Measurements from ENCODE around the gene VRK2. TPM values are rescaled to one million over a fixed set of nuclear protein-coding genes. Genes with fewer than 3 reads are reported as not detected.
A peak's percentile ranks its signal among the peaks of the same experiment; 100 is the strongest.

Gene VRK2
- total and polyA plus RNA-seq, 2 experiments from 2014 or later, result 19.0 to 22.5 TPM

DNA sequence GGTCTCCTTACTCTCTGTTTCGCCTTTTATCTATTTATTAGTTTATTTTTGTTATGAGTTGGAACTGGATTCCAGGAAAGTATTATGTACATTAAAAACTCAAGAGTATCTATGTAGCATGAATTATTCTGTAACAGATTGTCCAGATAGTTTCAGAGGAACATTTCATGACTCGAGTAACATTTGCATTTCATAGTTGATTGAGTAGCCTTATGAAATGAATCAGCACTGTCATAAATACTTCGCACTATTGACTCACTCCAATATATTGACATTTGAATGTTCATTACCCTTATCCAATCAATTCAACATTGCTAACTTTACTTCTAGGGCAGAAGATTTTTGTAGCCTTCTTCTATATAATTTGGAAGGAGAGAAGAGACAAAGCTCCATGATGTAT lies 11.3 kb upstream of the VRK2 start (continued):
- TF ChIP-seq, protein P1, sequence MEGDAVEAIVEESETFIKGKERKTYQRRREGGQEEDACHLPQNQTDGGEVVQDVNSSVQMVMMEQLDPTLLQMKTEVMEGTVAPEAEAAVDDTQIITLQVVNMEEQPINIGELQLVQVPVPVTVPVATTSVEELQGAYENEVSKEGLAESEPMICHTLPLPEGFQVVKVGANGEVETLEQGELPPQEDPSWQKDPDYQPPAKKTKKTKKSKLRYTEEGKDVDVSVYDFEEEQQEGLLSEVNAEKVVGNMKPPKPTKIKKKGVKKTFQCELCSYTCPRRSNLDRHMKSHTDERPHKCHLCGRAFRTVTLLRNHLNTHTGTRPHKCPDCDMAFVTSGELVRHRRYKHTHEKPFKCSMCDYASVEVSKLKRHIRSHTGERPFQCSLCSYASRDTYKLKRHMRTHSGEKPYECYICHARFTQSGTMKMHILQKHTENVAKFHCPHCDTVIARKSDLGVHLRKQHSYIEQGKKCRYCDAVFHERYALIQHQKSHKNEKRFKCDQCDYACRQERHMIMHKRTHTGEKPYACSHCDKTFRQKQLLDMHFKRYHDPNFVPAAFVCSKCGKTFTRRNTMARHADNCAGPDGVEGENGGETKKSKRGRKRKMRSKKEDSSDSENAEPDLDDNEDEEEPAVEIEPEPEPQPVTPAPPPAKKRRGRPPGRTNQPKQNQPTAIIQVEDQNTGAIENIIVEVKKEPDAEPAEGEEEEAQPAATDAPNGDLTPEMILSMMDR (conservative IDR thresholded peaks at IDR 0.05; ENCODE audit: low read depth in 2 of 2), result no peak
- TF ChIP-seq ZNF331 (CRISPR knock-in tag; IDR thresholded peaks at IDR 0.05; ENCODE audit: low read depth), result no peak
- no peak for TF ChIP-seq STAT1 (IDR thresholded peaks at IDR 0.05; ENCODE audit: unreplicated experiment)
- TF ChIP-seq EZH2 (IDR thresholded peaks at IDR 0.05; ENCODE audit: low read depth, unreplicated experiment), result no peak
- TF ChIP-seq CREB1 (CRISPR knock-in tag; IDR thresholded peaks at IDR 0.05; ENCODE audit: low read depth), result no peak
- no peak for TF ChIP-seq POLR2AphosphoS5 (IDR thresholded peaks at IDR 0.05; ENCODE audit: low read depth)
- no peak for TF ChIP-seq NANOG (IDR thresholded peaks at IDR 0.05; ENCODE audit: borderline replicate concordance)
- TF ChIP-seq ZNF114 (CRISPR knock-in tag; IDR thresholded peaks at IDR 0.05), result no peak

DNA sequence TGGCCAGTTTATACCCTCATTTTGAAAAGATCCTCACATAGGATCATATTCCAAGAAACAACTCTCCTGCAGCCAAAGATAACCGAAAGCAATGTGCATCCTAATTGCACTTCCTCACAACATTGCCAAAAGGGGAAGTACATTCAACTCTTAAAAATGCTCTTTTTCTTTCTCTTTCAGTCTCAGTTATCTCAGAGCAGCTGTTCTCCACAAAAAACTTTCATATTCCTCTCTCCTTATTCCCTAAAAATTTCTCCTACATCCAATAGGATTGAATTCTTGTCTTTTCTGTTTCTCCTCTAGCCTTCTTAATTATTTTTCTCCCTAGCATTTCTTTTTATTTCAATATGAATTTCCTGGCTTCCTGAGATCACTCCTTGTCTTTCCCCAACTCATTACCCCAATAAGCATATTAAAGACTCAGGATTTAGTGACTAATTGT lies 7.4 kb upstream of the VRK2 start:
- H4K20me1 ChIP-seq (replicated peaks; ENCODE audit: insufficient read depth), result no peaks in the 10 kb centered on the region
- no peaks in the 10 kb centered on the region for H3K27me3 ChIP-seq (ENCODE audit: insufficient read depth)
- H3K27ac ChIP-seq (ENCODE audit: low read depth), result no peak overlapping the region
- H3K36me3 ChIP-seq (ENCODE audit: insufficient read depth), result no peaks in the 10 kb centered on the region
- Mint-ChIP-seq H3K9me3 (peaks cover 5% of the 10 kb centered on the region; the same call in 2 of the 3 replicates), H3K27me3 (ENCODE audit: insufficient read depth, low read depth, poor library complexity) (no peaks in the 10 kb centered on the region), H3K27ac (peak overlapping the region; percentile 56), H3K4me3 (no peak overlapping the region), H3K4me1 (peaks cover 15% of the 10 kb centered on the region), H3K36me3 (ENCODE audit: low read depth) (peaks cover 11% of the 10 kb centered on the region)
- 0 out of 2 replicates have a peak, but pooled peaks cover 14% of the 10 kb centered on the region for H3K4me1 ChIP-seq (ENCODE audit: insufficient read depth)
- peak overlapping the region; percentile 16; the same call in 1 of the 2 replicates for H3K4me2 ChIP-seq
- no peaks in the 10 kb centered on the region for H3F3A ChIP-seq (replicated peaks; ENCODE audit: low read depth)
- no peak for DNase-seq (ENCODE audit: low spot score)
- no peak overlapping the region for H2AFZ ChIP-seq
- no peak for ATAC-seq
- TF ChIP-seq, protein P1 (conservative IDR thresholded peaks at IDR 0.05; ENCODE audit: low read depth in 2 of 2), result no peak
- TF ChIP-seq EZH2 (IDR thresholded peaks at IDR 0.05; ENCODE audit: low read depth, unreplicated experiment) (no peak), ZNF114 (CRISPR knock-in tag; IDR thresholded peaks at IDR 0.05) (no peak), NANOG (IDR thresholded peaks at IDR 0.05; ENCODE audit: borderline replicate concordance) (0 out of 2 replicates have a peak, but pooled peaks have one; percentile 32), CREB1 (CRISPR knock-in tag; IDR thresholded peaks at IDR 0.05; ENCODE audit: low read depth) (no peak)
- H3K79me2 ChIP-seq (replicated peaks; ENCODE audit: insufficient read depth), result no peaks in the 10 kb centered on the region
- H3K9me2 ChIP-seq (ENCODE audit: insufficient read depth), result no peaks in the 10 kb centered on the region
- no peak overlapping the region for H3K4me3 ChIP-seq

DNA sequence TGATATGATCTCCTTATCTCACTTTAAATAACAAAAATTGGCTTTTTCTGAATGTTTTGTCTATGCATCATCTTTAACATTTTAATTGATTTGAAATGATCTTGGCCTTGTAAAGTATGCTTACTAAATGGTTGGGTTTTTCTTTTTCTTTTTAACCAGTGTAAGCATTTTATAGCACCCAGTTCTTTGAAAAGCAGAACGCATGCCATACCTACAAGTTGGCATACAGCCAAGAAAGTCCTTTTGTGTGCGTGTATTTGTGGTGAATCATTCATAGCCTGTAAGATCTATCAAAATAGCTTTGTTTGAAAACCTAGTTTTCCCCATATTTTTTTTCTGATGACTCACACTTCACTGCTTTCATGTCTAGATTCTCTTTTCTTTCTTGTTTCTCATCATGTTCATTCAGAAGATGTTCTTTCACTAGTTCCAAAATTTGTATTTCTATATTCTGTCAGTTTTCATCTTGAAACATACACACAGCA lies 4.1 kb upstream of the VRK2 start:
- Histone ChIP-seq H3F3A (replicated peaks; ENCODE audit: low read depth) (peaks cover 7% of the 10 kb centered on the region), H3K4me1 (ENCODE audit: insufficient read depth) (peaks cover 29% of the 10 kb centered on the region; the same call in 1 of the 2 replicates), H3K79me2 (replicated peaks; ENCODE audit: insufficient read depth) (no peaks in the 10 kb centered on the region), H3K27ac (ENCODE audit: low read depth) (no peak overlapping the region), H3K36me3 (ENCODE audit: insufficient read depth) (no peaks in the 10 kb centered on the region), H3K9me2 (ENCODE audit: insufficient read depth) (no peaks in the 10 kb centered on the region), H3K4me2 (no peak overlapping the region), H3K27me3 (ENCODE audit: insufficient read depth) (no peaks in the 10 kb centered on the region), H4K20me1 (replicated peaks; ENCODE audit: insufficient read depth) (no peaks in the 10 kb centered on the region), H2AFZ (no peak overlapping the region), H3K4me3 (no peak overlapping the region)
- no peak for ATAC-seq
- Mint-ChIP-seq H3K27me3 (ENCODE audit: insufficient read depth, low read depth, poor library complexity) (no peaks in the 10 kb centered on the region), H3K4me3 (no peak overlapping the region), H3K36me3 (ENCODE audit: low read depth) (peaks cover 11% of the 10 kb centered on the region), H3K9me3 (peaks cover 5% of the 10 kb centered on the region; the same call in 2 of the 3 replicates), H3K27ac (no peak overlapping the region), H3K4me1 (peaks cover 26% of the 10 kb centered on the region)
- no peak for DNase-seq (ENCODE audit: low spot score)
- TF ChIP-seq ZNF331 (CRISPR knock-in tag; IDR thresholded peaks at IDR 0.05; ENCODE audit: low read depth) (no peak), EZH2 (IDR thresholded peaks at IDR 0.05; ENCODE audit: low read depth, unreplicated experiment) (no peak), CREB1 (CRISPR knock-in tag; IDR thresholded peaks at IDR 0.05; ENCODE audit: low read depth) (no peak)
- TF ChIP-seq, protein P1 (conservative IDR thresholded peaks at IDR 0.05; ENCODE audit: low read depth in 2 of 2), result no peak
- TF ChIP-seq, protein P2, sequence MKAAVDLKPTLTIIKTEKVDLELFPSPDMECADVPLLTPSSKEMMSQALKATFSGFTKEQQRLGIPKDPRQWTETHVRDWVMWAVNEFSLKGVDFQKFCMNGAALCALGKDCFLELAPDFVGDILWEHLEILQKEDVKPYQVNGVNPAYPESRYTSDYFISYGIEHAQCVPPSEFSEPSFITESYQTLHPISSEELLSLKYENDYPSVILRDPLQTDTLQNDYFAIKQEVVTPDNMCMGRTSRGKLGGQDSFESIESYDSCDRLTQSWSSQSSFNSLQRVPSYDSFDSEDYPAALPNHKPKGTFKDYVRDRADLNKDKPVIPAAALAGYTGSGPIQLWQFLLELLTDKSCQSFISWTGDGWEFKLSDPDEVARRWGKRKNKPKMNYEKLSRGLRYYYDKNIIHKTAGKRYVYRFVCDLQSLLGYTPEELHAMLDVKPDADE (IDR thresholded peaks at IDR 0.05), result no peak

Measured in GM23338 (cell line).